Activated CD4-positive, CD25-positive, alpha-beta regulatory T cell (primary cell): ENCODE data around the gene THRB.
"Not testable (repeated sequence)": the region's sequence is repeated elsewhere in the genome, so short reads cannot be mapped to it uniquely, and the experiment has no call there.

Experiments
- DNase-seq, 4 experiments: peaks; one replicate each; lab custom pipeline; 2025; lab: John Stamatoyannopoulos, UW

The THRB gene

GRCh38 chr3:24447836-24448235 is 46.8 kb downstream of the THRB start:
- no peak for DNase-seq

GRCh38 chr3:24446032-24446431 is 48.6 kb downstream of the THRB start:
- no peak for DNase-seq

GRCh38 chr3:24443476-24443875 is 51.2 kb downstream of the THRB start:
- no peak for DNase-seq

DNA sequence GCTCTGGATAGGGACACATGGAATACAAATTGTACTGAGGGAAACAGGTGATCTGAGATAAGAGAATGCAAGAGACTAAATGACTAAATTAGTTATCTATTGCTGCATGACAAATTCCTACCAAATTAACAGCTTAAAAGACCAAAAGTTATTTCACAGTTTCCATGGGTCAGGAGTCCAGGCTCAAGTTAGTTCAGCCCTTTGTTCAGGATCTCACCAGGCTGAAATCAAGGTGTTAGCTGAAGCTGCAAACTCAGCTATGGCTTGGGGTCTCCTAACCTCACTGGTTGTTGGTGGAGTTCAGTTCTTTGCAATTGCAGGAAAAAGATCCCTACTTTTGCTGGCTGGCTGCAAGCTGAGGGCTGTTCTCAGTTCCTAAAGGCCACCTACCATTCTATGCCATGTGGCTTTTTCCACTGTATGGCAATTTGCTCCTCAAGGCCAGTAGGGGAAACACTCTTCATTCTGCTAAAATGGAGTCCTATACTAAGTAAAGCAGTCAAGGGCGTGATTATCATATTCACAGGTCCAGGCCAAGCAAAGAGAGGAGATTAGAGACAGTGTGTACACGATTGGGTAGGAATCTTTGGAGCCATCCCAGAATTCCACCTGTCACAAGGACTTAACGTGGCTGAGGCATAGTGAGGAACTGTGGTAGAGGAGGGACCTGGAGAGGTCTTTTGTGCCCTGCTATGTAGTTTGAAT is 53.7 kb downstream of the THRB start:
- no peak for DNase-seq

DNA sequence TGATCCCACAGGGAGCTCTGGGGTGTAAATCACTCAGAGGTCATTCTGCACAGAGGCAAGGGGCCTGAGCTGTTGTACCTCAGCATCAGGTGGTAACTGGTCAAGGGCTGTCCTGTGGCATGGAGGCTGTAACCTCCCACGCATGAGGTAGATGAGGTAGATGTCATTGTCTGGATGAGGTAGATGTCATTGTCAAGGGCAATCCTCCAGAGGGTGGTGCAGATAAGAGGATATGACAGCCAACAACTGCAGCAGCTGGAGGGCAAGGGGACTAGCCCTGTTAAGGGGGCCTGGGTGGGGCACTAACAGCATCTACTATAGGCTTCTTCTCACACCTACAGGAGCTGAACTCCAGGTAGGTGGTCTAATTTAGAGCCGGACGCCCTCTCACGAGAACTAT is 55.6 kb downstream of the THRB start:
- DNase-seq, result no peak

DNA sequence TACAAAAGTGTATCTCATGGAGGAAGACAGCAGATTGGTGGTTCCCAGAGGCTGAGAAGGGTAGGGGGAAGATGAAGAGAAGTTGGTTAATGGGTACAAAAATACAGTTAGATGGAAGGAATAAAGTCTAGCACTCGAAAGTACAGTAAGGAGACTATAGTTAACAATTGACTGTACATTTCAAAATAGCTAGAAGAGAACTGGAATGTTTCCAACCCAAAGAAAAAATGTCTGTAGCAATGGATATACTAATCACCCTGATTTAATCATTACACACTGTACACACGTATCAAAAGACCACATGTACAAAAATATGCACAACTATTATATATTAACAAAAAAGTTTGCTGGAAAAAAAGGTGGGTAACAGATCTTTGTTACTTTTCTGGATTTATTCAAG is 57.3 kb downstream of the THRB start:
- DNase-seq, result no peak

GRCh38 chr3:24435584-24435983 is 59.1 kb downstream of the THRB start:
- no peak for DNase-seq

DNA sequence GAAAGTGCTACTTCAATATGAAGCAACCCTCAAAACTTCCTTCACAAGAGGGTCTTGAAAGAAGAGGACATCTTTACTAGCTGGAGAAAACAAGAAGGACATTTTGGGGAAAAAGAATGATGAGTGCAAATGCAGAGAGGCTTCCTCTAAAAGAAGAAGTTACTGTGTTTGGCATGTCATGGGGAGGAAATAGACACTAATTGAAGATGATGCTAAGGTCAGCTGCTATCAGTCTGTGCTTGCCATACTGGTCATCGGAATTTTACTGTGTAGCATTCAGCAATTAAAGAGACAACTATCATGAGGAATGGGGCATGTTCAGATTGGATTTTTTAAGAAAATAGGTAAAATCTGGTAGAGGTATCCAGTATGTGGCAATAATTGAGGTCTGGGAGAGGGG is 60.0 kb downstream of the THRB start:
- no peak for DNase-seq

GRCh38 chr3:24433838-24434591 is 60.6 kb downstream of the THRB start:
- no peak for DNase-seq

DNA sequence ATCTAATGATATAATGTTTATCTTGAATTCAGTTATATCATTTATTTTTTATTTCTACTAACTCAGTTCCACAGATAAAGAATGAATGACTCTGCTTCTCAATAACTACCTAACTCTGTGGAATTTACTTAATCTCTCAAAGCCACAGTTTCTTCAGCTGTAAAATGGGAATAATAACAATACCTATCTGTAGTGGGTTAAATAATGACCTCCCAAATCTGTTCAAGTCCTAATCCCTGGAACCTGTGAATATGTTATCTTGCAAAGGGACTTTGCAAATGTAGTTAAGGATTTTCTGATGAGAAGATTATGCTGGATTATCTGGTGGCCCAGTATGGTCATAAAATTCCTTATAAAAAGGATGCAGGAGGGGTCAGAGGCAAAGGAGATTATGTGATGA is 61.7 kb downstream of the THRB start:
- DNase-seq, result no peak

- DNase-seq, result no peak
Observed at GRCh38 chr3:24428481-24428880, 66.2 kb downstream of the THRB start.

DNA sequence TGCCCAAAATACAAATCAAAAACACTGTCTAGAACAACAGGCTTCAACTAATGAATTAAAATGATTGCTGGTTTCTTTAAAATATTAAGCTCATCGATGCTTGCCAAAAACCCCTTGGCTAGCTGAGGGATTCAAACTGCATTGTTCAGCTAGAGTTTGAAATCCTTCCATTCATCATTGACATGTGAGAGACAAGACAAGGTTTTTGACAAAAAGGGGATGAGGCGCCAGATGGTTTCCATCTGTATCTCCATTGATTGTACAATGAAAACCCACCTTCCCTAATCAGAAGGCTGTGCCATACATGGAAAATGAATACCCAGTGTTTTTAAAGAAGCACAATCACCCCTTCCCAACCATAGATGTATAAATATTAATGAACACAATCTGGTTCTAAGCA is 67.8 kb downstream of the THRB start:
- no peak for DNase-seq

DNA sequence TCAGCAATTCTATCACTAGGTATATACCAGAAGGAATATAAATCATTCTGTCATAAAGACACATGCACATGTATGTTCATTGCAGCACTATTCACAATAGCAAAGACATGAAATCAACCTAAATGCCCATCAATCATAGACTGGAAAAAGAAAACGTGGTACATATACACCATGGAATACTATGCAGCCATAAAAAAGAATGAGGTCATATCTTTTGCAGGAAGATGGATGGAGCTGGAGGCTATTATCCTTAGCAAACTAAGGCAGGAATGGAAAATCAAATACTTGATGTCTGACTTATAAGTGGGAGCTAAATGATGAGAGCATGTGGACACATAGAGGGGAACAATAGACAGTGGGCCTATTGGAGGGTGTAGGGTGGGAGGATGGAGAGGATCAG is 73.8 kb downstream of the THRB start:
- not testable (repeated sequence) for DNase-seq

- DNase-seq, result no peak
Observed at GRCh38 chr3:24420224-24420623, 74.4 kb downstream of the THRB start.

- DNase-seq, result no peak
Observed at GRCh38 chr3:24419067-24419791, 75.4 kb downstream of the THRB start.

- no peak for DNase-seq
Observed at GRCh38 chr3:24417730-24418129, 76.9 kb downstream of the THRB start.

GRCh38 chr3:24416224-24416623 is 78.4 kb downstream of the THRB start:
- DNase-seq, result no peak

DNA sequence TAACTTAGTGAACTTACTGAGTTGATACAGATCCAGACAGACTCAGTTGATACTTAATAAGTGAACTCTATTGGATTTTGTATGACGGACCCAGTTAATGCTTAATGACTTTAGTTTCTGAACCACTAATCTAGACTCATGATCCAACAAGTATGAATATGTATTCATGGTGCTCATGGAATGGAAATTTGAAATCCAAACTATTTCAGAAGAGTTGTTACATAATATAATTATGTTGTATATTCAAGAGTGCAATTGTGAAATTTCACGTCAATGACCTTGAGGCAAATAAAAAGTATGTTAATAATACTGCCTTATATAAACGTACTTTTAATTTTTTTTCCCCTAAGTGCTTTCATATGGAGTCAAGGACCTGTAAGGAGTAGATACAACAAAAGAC is 78.8 kb downstream of the THRB start:
- no peak for DNase-seq

- DNase-seq, result not testable (repeated sequence)
Observed at GRCh38 chr3:24413662-24414061, 81.0 kb downstream of the THRB start.

- DNase-seq, result no peak
Observed at GRCh38 chr3:24410860-24411259, 83.8 kb downstream of the THRB start.

DNA sequence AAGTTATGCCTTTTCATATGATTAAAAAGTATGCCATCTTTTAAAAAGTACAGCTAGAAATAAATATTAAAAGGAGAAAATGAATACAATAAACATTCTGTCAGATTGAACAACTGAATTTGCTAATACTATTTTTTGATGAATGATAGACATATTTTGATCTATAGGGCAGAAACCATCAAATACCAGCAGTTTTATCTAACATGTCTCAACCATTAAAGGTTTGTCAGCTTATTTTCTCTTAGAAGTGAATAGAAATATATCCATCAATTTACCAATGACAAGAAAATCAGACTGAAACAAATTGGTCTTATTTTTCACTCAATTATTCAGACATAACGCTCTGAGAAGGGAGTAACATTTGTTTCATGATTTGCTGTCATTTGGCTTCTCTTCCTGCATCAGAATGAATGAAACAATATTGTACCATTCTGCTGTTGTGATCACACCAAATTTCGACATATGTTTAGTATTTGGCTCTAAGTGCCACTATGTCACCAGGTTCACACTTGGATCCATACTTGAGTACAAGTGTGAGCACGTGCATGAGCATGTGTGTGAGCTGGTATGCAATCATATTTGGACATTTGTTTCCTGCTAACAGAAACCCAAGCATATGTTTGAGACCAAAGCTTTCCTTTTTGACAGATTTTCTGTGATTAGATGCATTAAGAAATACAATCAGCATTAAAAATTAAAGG is 86.5 kb downstream of the THRB start:
- no peak for DNase-seq

DNA sequence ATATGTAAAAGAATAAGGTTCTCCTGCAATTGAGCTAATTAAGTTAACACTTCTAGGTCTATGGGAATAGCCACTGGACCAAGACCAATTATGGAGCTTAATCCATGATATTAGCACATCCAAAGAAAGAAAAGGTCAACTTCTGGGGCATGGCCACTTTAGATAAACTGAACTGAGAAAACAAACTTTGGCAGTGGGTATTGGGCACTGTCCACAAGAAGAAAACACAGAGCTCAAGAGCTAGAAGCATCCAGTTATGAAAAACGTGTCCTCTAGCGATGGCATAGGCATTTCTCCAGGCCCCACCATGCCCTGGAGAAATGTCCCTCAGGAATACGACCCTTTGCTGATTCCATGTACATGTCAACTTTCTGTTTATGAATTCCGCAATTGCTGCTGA is 87.8 kb downstream of the THRB start:
- no peak for DNase-seq
